ENCODE results near the gene MBD5.

MBD5 gene

GRCh38 chr2:148555622-148556294 is 534.9 kb downstream of the MBD5 start:
- no peaks in the 10 kb centered on the region for H3K36me3 ChIP-seq (ENCODE audit: insufficient read depth, low read depth, low read length)
- peaks cover 11% of the 10 kb centered on the region; the same call in 1 of the 2 replicates for H3K27me3 ChIP-seq (ENCODE audit: insufficient read depth, low read length)
- no peak overlapping the region for H3K27ac ChIP-seq (ENCODE audit: low read length)
- peaks cover 24% of the 10 kb centered on the region for H3K4me1 ChIP-seq (ENCODE audit: insufficient read depth, low read length)
- no peak overlapping the region for H3K9ac ChIP-seq (ENCODE audit: low read depth, low read length)
- no peaks in the 10 kb centered on the region; the same call in 1 of the 2 replicates for H3K9me3 ChIP-seq (ENCODE audit: insufficient read depth, low read depth, low read length)
- H3K4me3 ChIP-seq (ENCODE audit: low read length) = no peak overlapping the region

DNA sequence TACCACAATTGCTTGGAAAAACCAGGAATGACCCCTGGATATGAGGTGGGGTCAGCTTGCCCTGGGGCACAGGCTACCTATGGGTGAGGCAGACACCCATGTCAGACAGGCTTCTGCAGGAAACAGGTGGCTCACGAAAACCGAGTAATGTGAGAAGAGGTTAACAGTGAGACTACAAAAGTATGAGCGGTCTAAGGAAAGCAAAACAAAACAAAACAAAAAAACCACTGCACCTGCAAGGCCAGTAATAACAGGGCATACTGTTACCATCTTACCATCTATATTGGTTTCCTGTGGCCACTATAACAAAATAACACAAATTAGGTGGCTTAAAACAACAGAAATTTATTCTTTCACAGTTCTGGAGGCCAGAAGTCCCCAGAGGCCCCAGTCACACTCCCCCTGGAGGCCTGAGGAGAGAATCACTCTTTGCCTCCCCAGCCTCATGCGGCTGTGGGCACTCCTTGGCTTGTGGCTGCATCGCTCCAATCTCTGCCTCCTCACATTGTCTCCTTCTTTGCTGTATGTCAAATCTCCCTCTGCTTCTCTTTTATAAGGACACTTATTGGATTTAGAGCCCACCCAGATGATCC is 537.0 kb downstream of the MBD5 start:
- H3K9me3 ChIP-seq (ENCODE audit: insufficient read depth, low read depth, low read length) = no peaks in the 10 kb centered on the region; the same call in 1 of the 2 replicates
- H3K4me3 ChIP-seq (ENCODE audit: low read length) = no peak overlapping the region
- peaks cover 8% of the 10 kb centered on the region; the same call in 1 of the 2 replicates for H3K27me3 ChIP-seq (ENCODE audit: insufficient read depth, low read length)
- H3K4me1 ChIP-seq (ENCODE audit: insufficient read depth, low read length) = peaks cover 24% of the 10 kb centered on the region
- no peak overlapping the region for H3K27ac ChIP-seq (ENCODE audit: low read length)
- H3K36me3 ChIP-seq (ENCODE audit: insufficient read depth, low read depth, low read length) = no peaks in the 10 kb centered on the region
- no peak overlapping the region for H3K9ac ChIP-seq (ENCODE audit: low read depth, low read length)

DNA sequence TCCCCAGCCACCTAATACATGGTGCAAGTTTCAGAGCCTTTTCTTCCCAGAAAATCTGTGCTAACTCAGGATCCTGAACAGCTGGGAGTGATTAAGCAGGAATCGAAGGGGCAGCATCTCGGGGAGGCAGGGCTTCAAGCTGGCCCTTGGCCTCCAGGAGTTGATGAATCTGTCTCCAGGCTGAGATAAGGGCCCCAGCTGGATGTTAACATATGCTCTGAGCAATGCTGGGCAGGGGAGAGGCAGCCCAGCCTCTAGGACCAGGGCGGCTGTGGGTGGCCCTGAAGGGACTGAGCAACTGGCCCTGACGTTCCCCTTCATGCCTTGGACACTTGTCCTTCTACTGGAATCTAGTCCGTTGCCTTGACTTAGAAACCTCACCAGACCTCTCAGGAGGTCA is 539.6 kb downstream of the MBD5 start:
- Histone ChIP-seq H3K4me1 (ENCODE audit: insufficient read depth, low read length) (peaks cover 4% of the 10 kb centered on the region), H3K27ac (ENCODE audit: low read length) (no peak overlapping the region), H3K4me3 (ENCODE audit: low read length) (no peak overlapping the region), H3K9ac (ENCODE audit: low read depth, low read length) (no peak overlapping the region), H3K36me3 (ENCODE audit: insufficient read depth, low read depth, low read length) (no peaks in the 10 kb centered on the region), H3K27me3 (ENCODE audit: insufficient read depth, low read length) (no peaks in the 10 kb centered on the region), H3K9me3 (ENCODE audit: insufficient read depth, low read depth, low read length) (no peaks in the 10 kb centered on the region; the same call in 1 of the 2 replicates)

DNA sequence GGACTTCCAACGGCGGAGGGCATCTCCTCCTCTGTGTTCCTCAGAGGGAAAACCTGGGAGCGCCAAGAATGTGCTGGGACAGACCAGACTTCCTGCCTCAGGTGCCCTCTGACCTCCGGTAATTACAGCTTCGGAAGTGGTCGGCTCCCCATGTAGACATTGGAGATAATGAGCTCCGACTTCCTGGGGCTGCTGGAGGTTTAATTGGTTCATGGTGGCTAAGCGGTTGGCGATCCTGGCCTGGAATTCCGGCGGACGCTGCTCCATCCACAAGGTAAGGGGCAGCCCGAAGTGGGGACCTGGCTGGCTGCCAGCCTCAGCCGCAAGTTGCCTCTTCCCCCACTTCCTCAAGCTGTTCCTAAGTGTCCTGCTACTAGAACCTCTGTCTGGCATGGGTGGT is 540.5 kb downstream of the MBD5 start:
- no peaks in the 10 kb centered on the region for H3K36me3 ChIP-seq (ENCODE audit: insufficient read depth, low read depth, low read length)

GRCh38 chr2:148565272-148565894 is 544.5 kb downstream of the MBD5 start:
- Histone ChIP-seq H3K27ac (ENCODE audit: low read length) (no peak overlapping the region), H3K9ac (ENCODE audit: low read depth, low read length) (no peak overlapping the region), H3K27me3 (ENCODE audit: insufficient read depth, low read length) (no peaks in the 10 kb centered on the region), H3K4me1 (ENCODE audit: insufficient read depth, low read length) (no peaks in the 10 kb centered on the region), H3K4me3 (ENCODE audit: low read length) (no peak overlapping the region), H3K9me3 (ENCODE audit: insufficient read depth, low read depth, low read length) (no peaks in the 10 kb centered on the region), H3K36me3 (ENCODE audit: insufficient read depth, low read depth, low read length) (no peaks in the 10 kb centered on the region)

More for the DNA sequence above, 540.5 kb downstream of the MBD5 start:
- no peak overlapping the region for H3K9ac ChIP-seq (ENCODE audit: low read depth, low read length)
- no peaks in the 10 kb centered on the region for H3K4me1 ChIP-seq (ENCODE audit: insufficient read depth, low read length)
- no peaks in the 10 kb centered on the region for H3K27me3 ChIP-seq (ENCODE audit: insufficient read depth, low read length)
- H3K27ac ChIP-seq (ENCODE audit: low read length) = no peak overlapping the region
- H3K4me3 ChIP-seq (ENCODE audit: low read length) = no peak overlapping the region
- H3K9me3 ChIP-seq (ENCODE audit: insufficient read depth, low read depth, low read length) = no peaks in the 10 kb centered on the region; the same call in 1 of the 2 replicates

Measured in iPS-20b (cell line).